Sigmoid colon (tissue), 7 donors: ENCODE data around the gene GALNS. TPM values are rescaled to one million over a fixed set of nuclear protein-coding genes. Genes with fewer than 3 reads are reported as not detected.
A peak's percentile ranks its signal among the peaks of the same experiment; 100 is the strongest.

Source experiments
- DNase-seq: peaks from one replicate; pipeline ENCODE4 v3.0.0-alpha.2; 2019
- H3K27ac ChIP-seq, 4 donors: fragments of 200-600 bp; sonication (generic); one replicate each; pipeline ENCODE4 v1.5.1; 2016 to 2019; ENCODE audit warnings: mild to moderate bottlenecking in 1 of 4
- H3K27me3 ChIP-seq, 3 donors: fragments of 200-600 bp; sonication (generic); one replicate each; pipeline ENCODE4 v1.5.1; 2019; ENCODE audit warnings: mild to moderate bottlenecking in 1 of 3
- H3K36me3 ChIP-seq, 4 donors: fragments of 200-600 bp; sonication (generic); one replicate each; pipeline ENCODE4 v1.5.1; 2016 to 2019
- H3K4me1 ChIP-seq, 4 donors: fragments of 200-600 bp; sonication (generic); one replicate each; pipeline ENCODE4 v1.5.1; 2017 to 2019
- H3K4me3 ChIP-seq, 4 donors: fragments of 200-600 bp; sonication (generic); one replicate each; pipeline ENCODE4 v1.5.1; 2017 to 2019; ENCODE audit warnings: mild to moderate bottlenecking in 2 of 4, moderate library complexity in 1 of 4
- H3K9me3 ChIP-seq, 4 donors: fragments of 200-600 bp in 3 of 4; sonication (generic) in 3 of 4; one replicate each; pipeline versions ENCODE4 v1.5.1 to v1.6.1; 2013 to 2019
- CTCF ChIP-seq, 4 experiments: fragments of 450-650 bp in 3 of 4; fragments of 200-600 bp in 1 of 4; IDR thresholded peaks; one replicate each; pipeline ENCODE4 v1.5.1; 2016 to 2019; ENCODE audit warnings: antibody characterized with exemption in 4 of 4, mild to moderate bottlenecking in 3 of 4, moderate library complexity in 2 of 4
- EP300 ChIP-seq, 4 donors: sonication (generic); formaldehyde crosslinking; IDR thresholded peaks; one replicate each; pipeline ENCODE4 v1.6.1; 2017; ENCODE audit warnings: antibody characterized with exemption in 4 of 4
- POLR2A ChIP-seq, 2 donors: fragments of 450-650 bp; IDR thresholded peaks; one replicate each; pipeline ENCODE4 v1.6.1; 2016; ENCODE audit warnings: antibody characterized with exemption in 2 of 2, mild to moderate bottlenecking in 2 of 2, moderate library complexity in 2 of 2
- POLR2AphosphoS5 ChIP-seq, 4 donors: sonication (generic); formaldehyde crosslinking; IDR thresholded peaks; one replicate each; pipeline ENCODE4 v1.6.1; 2017; ENCODE audit warnings: antibody characterized with exemption in 4 of 4
- WGBS, 2 donors: extraction: QIAGEN DNeasy Blood & Tissue Kit; methylation state at CpG; one replicate each; pipeline ENCODE4 v1.1.7; 2013; 5-methylcytosine and 5-hydroxymethylcytosine counted together
- intact Hi-C: fragments of 100-400 bp; cut with DNase I; formaldehyde crosslinking; loops from one replicate; pipeline ENCODE4 v1.15.1; 2023
- polyA plus RNA-seq, 3 donors: library from polyadenylated mRNA; stranded (reverse); fragments of 200-250 nt; gene quantifications; one replicate each; pipeline ENCODE4 v1.2.3, GENCODE V29; 2013
- total RNA-seq, 4 donors: library from RNA; depleted of rRNA; stranded (reverse); fragments of >200 nt; gene quantifications; one replicate each; pipeline ENCODE4 v1.1.0, GENCODE V29; 2016
- donor health status: healthy with polysubstance abuse.
- donor health status: Bipolar disorder and iron deficiency.
- donor health status: healthy.

Gene GALNS
- total and polyA plus RNA-seq, 7 donors, result 6.2 to 50.4 (median 11.1) TPM

GRCh38 chr16:88785106-88785924, 71.4 kb downstream of the GALNS start, which contains the start of gene PIEZO1:
PIEZO1 (minus strand) TSS chr16:88785220; CDS start chr16:88784964, 256 bp downstream.
- Histone ChIP-seq H3K9me3 (no peaks in the 10 kb centered on the region), H3K27me3 (peaks cover 0 to under 1% (median 0%) of the 10 kb centered on the region in 3 donors), H3K4me3 (peak within 1 kb of the TSS; percentile 51 to 87 (median 72)), H3K27ac (peak within 1 kb of the TSS; percentile 89 to 100 (median 96)), H3K4me1 (peaks cover 0 to 44% (median 39%) of the 10 kb centered on the region in 4 donors), H3K36me3 (no peaks in the 10 kb centered on the region)
- 2 to 3% methylated on average over 110 of the region's 110 CpGs for WGBS, 2 donors
- peak; percentile 90 for DNase-seq
- TF ChIP-seq CTCF (IDR thresholded peaks at IDR 0.05) (peak; percentile 85 to 98 (median 94)), POLR2AphosphoS5 (IDR thresholded peaks at IDR 0.05) (peak; percentile 60 to 93 (median 85)), EP300 (IDR thresholded peaks at IDR 0.05) (no peak)
- intact Hi-C loops, result loop anchor here (1.0 kb wide), 2 partner anchors 26 to 42 kb away; no protein-coding TSS in a partner anchor

- H3K27me3 ChIP-seq, result no peaks in the 10 kb centered on the region
- WGBS, 2 donors, result 0 to 1% methylated on average over 32 of the region's 32 CpGs
- DNase-seq, result no peak
- H3K4me1 ChIP-seq, result peaks cover 0 to 50% (median 44%) of the 10 kb centered on the region in 4 donors
- no peaks in the 10 kb centered on the region for H3K36me3 ChIP-seq
- H3K9me3 ChIP-seq, result no peaks in the 10 kb centered on the region
- H3K4me3 ChIP-seq, result peak overlapping the region; percentile 51 to 87 (median 72)
- H3K27ac ChIP-seq, result peak overlapping the region; percentile 89 to 100 (median 96)
- no peak for TF ChIP-seq POLR2A (IDR thresholded peaks at IDR 0.05)
- TF ChIP-seq CTCF (IDR thresholded peaks at IDR 0.05), result no peak
- TF ChIP-seq EP300 (IDR thresholded peaks at IDR 0.05), result no peak
- intact Hi-C loops, result loop anchor here (1.0 kb wide), 2 partner anchors 25 to 41 kb away; no protein-coding TSS in a partner anchor
Measured at GRCh38 chr16:88784856-88785105, 72.0 kb downstream of the GALNS start.

GRCh38 chr16:88784074-88784855, 72.5 kb downstream of the GALNS start:
- H3K36me3 ChIP-seq, result no peaks in the 10 kb centered on the region
- H3K27ac ChIP-seq, result peak overlapping the region; percentile 89 to 100 (median 96)
- H3K9me3 ChIP-seq, result no peaks in the 10 kb centered on the region
- H3K27me3 ChIP-seq, result no peaks in the 10 kb centered on the region
- DNase-seq, result peak; percentile 94
- intact Hi-C loops, result no loop called here
- H3K4me1 ChIP-seq, result peaks cover 0 to 55% (median 49%) of the 10 kb centered on the region in 4 donors
- no peak for TF ChIP-seq POLR2A (IDR thresholded peaks at IDR 0.05)
- peak in 3 of 4 donors; percentile 54 to 57 (median 55) for TF ChIP-seq POLR2AphosphoS5 (IDR thresholded peaks at IDR 0.05)
- peak; percentile 29 to 64 (median 56) for TF ChIP-seq CTCF (IDR thresholded peaks at IDR 0.05)
- no peak for TF ChIP-seq EP300 (IDR thresholded peaks at IDR 0.05)
- 1% methylated on average over 74 of the region's 74 CpGs for WGBS, 2 donors
- peak overlapping the region; percentile 51 to 87 (median 72) for H3K4me3 ChIP-seq

GRCh38 chr16:88783391-88784073, 73.2 kb downstream of the GALNS start:
- H3K9me3 ChIP-seq, result no peaks in the 10 kb centered on the region
- peak; percentile 83 for DNase-seq
- no peaks in the 10 kb centered on the region for H3K36me3 ChIP-seq
- no peaks in the 10 kb centered on the region for H3K27me3 ChIP-seq
- intact Hi-C loops, result no loop called here
- no peak for TF ChIP-seq CTCF (IDR thresholded peaks at IDR 0.05)
- peak in 3 of 4 donors; percentile 38 to 60 (median 54) for TF ChIP-seq POLR2AphosphoS5 (IDR thresholded peaks at IDR 0.05)
- peak overlapping the region; percentile 89 to 100 (median 96) for H3K27ac ChIP-seq
- peaks cover 0 to 62% (median 57%) of the 10 kb centered on the region in 4 donors for H3K4me1 ChIP-seq
- WGBS, 2 donors, result 16 to 20% methylated on average over 27 of the region's 27 CpGs
- H3K4me3 ChIP-seq, result peak overlapping the region; percentile 51 to 87 (median 72)
